Trophoblast cell (in vitro differentiated cells and primary cell): ENCODE data around the gene ANO2.
A peak's percentile ranks its signal among the peaks of the same experiment; 100 is the strongest.

ENCODE experiments used
- DNase-seq, 2 donors: peaks; one replicate each; pipeline ENCODE4 v3.0.0-alpha.2; 2016
- H2AFZ ChIP-seq: 2 replicates; pipeline ENCODE4 v1.6.1; 2013; ENCODE audit warnings: low read length, moderate library complexity, mild to moderate bottlenecking; ENCODE audit not compliant: insufficient read depth, poor library complexity
- H2AK5ac ChIP-seq: 2 replicates; pipeline ENCODE4 v1.6.1; 2013; ENCODE audit warnings: mild to moderate bottlenecking, low read length
- H2BK120ac ChIP-seq: 2 replicates; pipeline ENCODE4 v1.6.1; 2013; ENCODE audit warnings: low read length, mild to moderate bottlenecking, moderate library complexity; ENCODE audit not compliant: insufficient read depth, poor library complexity
- H2BK12ac ChIP-seq: 2 replicates; pipeline ENCODE4 v1.6.1; 2013; ENCODE audit warnings: mild to moderate bottlenecking, low read length, moderate library complexity
- H2BK5ac ChIP-seq: 2 replicates; pipeline ENCODE4 v1.6.1; 2013; ENCODE audit warnings: low read length, low read depth, moderate library complexity, mild to moderate bottlenecking; ENCODE audit not compliant: poor library complexity
- H3K14ac ChIP-seq: 2 replicates; pipeline ENCODE4 v1.6.1; 2013; ENCODE audit warnings: mild to moderate bottlenecking, low read length
- H3K18ac ChIP-seq: 2 replicates; pipeline ENCODE4 v1.6.1; 2013; ENCODE audit warnings: mild to moderate bottlenecking, low read length
- H3K23ac ChIP-seq: 2 replicates; pipeline ENCODE4 v1.6.1; 2013; ENCODE audit warnings: low read length
- H3K27ac ChIP-seq: 2 replicates; pipeline ENCODE4 v1.5.1; 2013; ENCODE audit warnings: low read depth, mild to moderate bottlenecking, inconsistent platforms, low read length, moderate library complexity
- H3K27me3 ChIP-seq: 2 replicates; pipeline ENCODE4 v1.6.1; 2013; ENCODE audit warnings: inconsistent platforms, mild to moderate bottlenecking, low read length, moderate library complexity; ENCODE audit not compliant: insufficient read depth
- H3K36me3 ChIP-seq, 2 experiments: 1 replicate in 1 of 2; 2 replicates in 1 of 2; pipeline ENCODE4 v1.6.1; 2013; ENCODE audit warnings: low read length in 2 of 2, mild to moderate bottlenecking in 2 of 2, moderate library complexity in 1 of 2; ENCODE audit not compliant: insufficient read depth in 2 of 2, control insufficient read depth in 1 of 2
- H3K4ac ChIP-seq: 2 replicates; pipeline ENCODE4 v1.6.1; 2013; ENCODE audit warnings: low read depth, mild to moderate bottlenecking, low read length, moderate library complexity
- H3K4me1 ChIP-seq, 2 experiments: 1 replicate in 1 of 2; 2 replicates in 1 of 2; pipeline ENCODE4 v1.6.1; 2013; ENCODE audit warnings: low read length in 2 of 2, mild to moderate bottlenecking in 2 of 2, moderate library complexity in 1 of 2; ENCODE audit not compliant: insufficient read depth in 2 of 2, control insufficient read depth in 1 of 2
- H3K4me2 ChIP-seq: 2 replicates; pipeline ENCODE4 v1.6.1; 2013; ENCODE audit warnings: inconsistent platforms, mild to moderate bottlenecking, low read length, moderate library complexity
- H3K4me3 ChIP-seq: 2 replicates; pipeline ENCODE4 v1.5.1; 2013; ENCODE audit warnings: mild to moderate bottlenecking, low read depth, low read length, inconsistent platforms
- H3K79me1 ChIP-seq: one replicate; pipeline ENCODE4 v1.6.1; 2013; ENCODE audit warnings: low read length
- H3K79me2 ChIP-seq: 2 replicates; pipeline ENCODE4 v1.6.1; 2013; ENCODE audit warnings: low read length, mild to moderate bottlenecking; ENCODE audit not compliant: control insufficient read depth, insufficient read depth, poor library complexity
- H3K9ac ChIP-seq: 2 replicates; pipeline ENCODE4 v1.6.1; 2013; ENCODE audit warnings: mild to moderate bottlenecking, low read length
- H3K9me3 ChIP-seq: 2 replicates; pipeline ENCODE4 v1.6.1; 2013; ENCODE audit warnings: low read depth, mild to moderate bottlenecking, control low read depth, inconsistent platforms, low read length; ENCODE audit not compliant: insufficient read depth
- H4K12ac ChIP-seq: 2 replicates; pipeline ENCODE4 v1.6.1; 2013; ENCODE audit warnings: low read depth, mild to moderate bottlenecking, low read length, moderate library complexity
- H4K8ac ChIP-seq: 2 replicates; pipeline ENCODE4 v1.6.1; 2013; ENCODE audit warnings: low read depth, mild to moderate bottlenecking, low read length, moderate library complexity
- H4K91ac ChIP-seq: one replicate; pipeline ENCODE4 v1.6.1; 2013; ENCODE audit warnings: low read depth, mild to moderate bottlenecking, low read length, moderate library complexity
- WGBS: extraction: QIAGEN DNeasy Blood & Tissue Kit; methylation state at CpG from one replicate; pipeline ENCODE4 v1.1.7; 2013; ENCODE audit warnings: missing lambda C conversion rate; ENCODE audit not compliant: insufficient read length, insufficient coverage; ENCODE audit errors: extremely low coverage; 5-methylcytosine and 5-hydroxymethylcytosine counted together

ANO2 gene

DNA sequence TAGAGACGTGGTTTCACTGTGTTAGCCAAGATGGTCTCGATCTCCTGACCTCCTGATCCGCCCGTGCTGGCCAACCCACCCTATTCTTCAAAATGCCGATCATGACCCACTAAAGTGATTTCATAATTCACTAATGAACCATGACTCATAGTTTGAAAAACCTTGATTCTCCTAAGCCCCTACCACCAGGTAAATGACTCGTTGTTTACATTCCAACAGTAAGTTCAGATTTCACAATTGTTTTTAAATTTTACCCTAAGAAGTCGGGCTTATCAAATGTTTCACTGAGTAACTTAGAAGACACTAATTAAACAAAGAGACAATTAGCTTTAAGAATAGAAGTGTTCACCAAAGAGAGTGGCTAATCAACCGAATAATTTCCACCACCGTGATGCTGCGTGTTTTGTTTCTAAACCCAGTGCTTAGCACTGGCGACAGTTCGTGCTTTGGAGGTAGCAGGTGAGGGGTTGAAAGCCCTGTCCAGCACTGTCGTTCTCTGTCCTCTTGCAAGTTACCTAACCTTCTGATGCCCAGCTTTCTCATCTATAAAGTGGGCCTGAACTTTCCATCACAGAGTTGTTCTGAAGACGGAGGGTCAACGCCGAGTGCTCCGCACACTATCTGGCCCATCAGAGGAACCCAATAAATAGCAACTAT, 376.6 kb downstream of the ANO2 start:
- Histone ChIP-seq H2BK5ac (no peak overlapping the region), H3K4me3 (no peak overlapping the region), H3K79me1 (no peaks in the 10 kb centered on the region), H3K36me3 (no peaks in the 10 kb centered on the region), H3K9me3 (peaks cover 3% of the 10 kb centered on the region), H3K9ac (no peak overlapping the region), H3K4me1 (no peaks in the 10 kb centered on the region), H3K79me2 (no peaks in the 10 kb centered on the region), H3K14ac (no peak overlapping the region), H3K27ac (no peak overlapping the region), H3K4me2 (no peak overlapping the region), H3K27me3 (no peaks in the 10 kb centered on the region), H3K4ac (no peak overlapping the region), H2BK120ac (no peak overlapping the region), H3K18ac (no peak overlapping the region), H4K8ac (no peak overlapping the region), H3K23ac (no peak overlapping the region), H2BK12ac (no peak overlapping the region), H4K12ac (no peak overlapping the region), H2AK5ac (no peak overlapping the region), H4K91ac (no peak overlapping the region), H2AFZ (no peak overlapping the region)
- no CpG with 5 or more reads among the region's 17 CpGs for WGBS
- peak in 1 of 2 donors; percentile 77 for DNase-seq

DNA sequence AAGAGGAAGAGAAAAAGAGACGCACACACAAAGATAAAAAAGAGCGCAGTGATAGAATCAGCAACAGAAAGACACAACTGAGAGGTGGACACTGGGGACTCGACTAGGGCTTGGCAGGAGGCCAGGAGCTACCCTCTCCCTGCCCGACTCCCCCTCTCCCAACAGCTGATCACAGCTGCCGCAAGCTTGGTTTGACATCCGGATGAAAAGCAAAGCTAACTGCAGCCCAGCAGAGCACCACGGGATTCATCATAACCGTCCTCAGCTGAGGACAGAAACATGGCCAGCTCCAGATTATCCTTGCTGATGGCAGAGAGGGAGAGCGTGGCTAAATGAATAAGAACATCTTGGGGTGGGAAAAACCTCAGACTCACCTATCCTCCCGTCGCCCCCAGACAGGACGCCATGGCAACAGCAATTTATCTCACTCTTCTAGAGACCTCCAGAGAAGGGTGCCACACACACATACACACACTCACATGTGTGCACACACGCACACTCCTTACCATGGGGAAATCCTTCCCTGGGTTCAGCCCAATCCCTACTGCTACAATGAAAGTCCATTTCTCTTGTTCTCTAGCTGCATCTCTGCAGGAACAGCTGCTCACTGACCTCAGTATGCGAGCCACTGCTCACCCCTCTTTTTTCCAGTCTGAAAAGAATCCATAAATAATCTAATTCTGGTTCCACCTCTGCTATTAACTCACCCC, 377.9 kb downstream of the ANO2 start:
- Histone ChIP-seq H3K23ac (no peak overlapping the region), H3K79me2 (no peaks in the 10 kb centered on the region), H3K36me3 (no peaks in the 10 kb centered on the region), H3K4me2 (no peak overlapping the region), H3K14ac (no peak overlapping the region), H2BK120ac (no peak overlapping the region), H3K18ac (no peak overlapping the region), H3K4me3 (no peak overlapping the region), H3K9ac (no peak overlapping the region), H2BK5ac (no peak overlapping the region), H2AK5ac (no peak overlapping the region), H4K8ac (no peak overlapping the region), H3K79me1 (no peaks in the 10 kb centered on the region), H2AFZ (no peak overlapping the region), H2BK12ac (no peak overlapping the region), H3K4ac (no peak overlapping the region), H4K12ac (no peak overlapping the region), H3K27ac (no peak overlapping the region), H4K91ac (no peak overlapping the region), H3K9me3 (peaks cover 4% of the 10 kb centered on the region), H3K27me3 (no peaks in the 10 kb centered on the region), H3K4me1 (no peaks in the 10 kb centered on the region)
- WGBS: no CpG with 5 or more reads among the region's 14 CpGs
- no peak for DNase-seq

DNA sequence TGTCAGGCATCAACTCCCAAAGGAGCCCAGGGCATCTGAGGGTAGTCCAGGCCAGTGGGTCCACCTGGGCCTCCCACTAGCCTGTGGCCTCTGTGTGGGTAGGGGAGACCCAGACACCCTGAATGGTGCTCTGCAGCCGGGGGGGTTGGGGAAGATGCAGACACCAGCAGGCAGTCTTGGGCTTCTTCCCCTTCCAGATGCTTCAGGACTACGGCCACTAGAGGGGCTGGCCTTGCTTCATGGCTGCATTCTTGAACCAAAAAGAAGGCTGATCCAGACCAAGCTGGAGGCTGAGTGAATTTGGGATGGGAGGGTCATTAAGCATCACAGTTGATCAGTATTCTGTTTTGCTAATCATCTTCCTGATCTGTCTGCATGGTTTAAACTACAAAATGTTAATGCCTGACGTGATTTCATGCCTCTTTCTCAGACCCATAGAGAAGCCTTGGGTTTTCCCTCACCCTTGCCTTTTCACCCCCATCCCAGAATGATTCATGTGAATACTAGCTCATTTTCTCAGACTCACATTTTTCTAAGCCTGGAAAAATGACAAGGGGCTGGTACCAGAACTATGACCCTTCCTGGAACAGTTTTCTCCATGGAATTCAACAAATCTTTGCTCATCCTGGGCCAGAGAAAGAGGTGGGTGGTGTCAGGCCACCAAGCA, 379.0 kb downstream of the ANO2 start:
- Histone ChIP-seq H3K14ac (no peak overlapping the region), H3K9me3 (peaks cover 4% of the 10 kb centered on the region), H2BK5ac (no peak overlapping the region), H2AK5ac (no peak overlapping the region), H3K4me2 (no peak overlapping the region), H3K4me3 (no peak overlapping the region), H3K27ac (no peak overlapping the region), H3K9ac (no peak overlapping the region), H4K12ac (no peak overlapping the region), H2BK12ac (no peak overlapping the region), H2AFZ (no peak overlapping the region), H2BK120ac (no peak overlapping the region), H4K91ac (no peak overlapping the region), H3K23ac (no peak overlapping the region), H3K18ac (no peak overlapping the region), H4K8ac (no peak overlapping the region), H3K27me3 (no peaks in the 10 kb centered on the region), H3K79me2 (no peaks in the 10 kb centered on the region), H3K4me1 (no peaks in the 10 kb centered on the region), H3K79me1 (no peaks in the 10 kb centered on the region), H3K4ac (no peak overlapping the region), H3K36me3 (no peaks in the 10 kb centered on the region)
- no CpG with 5 or more reads among the region's 3 CpGs for WGBS
- peak; percentile 80 to 94 for DNase-seq

DNA sequence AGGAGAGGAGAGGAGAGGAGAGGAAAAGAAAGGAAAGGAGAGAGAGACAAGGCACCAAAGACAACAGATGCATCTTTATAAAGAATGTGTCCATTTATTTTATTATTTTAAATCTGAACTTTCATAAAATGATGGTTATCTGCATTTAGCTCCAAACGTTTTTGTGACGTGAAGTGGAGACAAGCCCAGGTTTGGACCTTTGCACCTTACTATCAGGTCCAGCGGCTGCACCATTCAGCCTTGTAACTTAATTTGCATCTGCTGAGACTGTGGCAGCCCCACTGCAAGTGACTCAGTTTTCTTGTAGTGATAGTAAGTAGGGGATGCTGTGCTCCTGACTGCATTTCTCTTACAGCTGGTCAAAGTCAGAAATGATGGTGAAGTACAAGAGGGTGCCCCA, 382.5 kb downstream of the ANO2 start:
- Histone ChIP-seq H3K9me3 (peaks cover 4% of the 10 kb centered on the region), H3K9ac (no peak overlapping the region), H3K14ac (no peak overlapping the region), H3K27me3 (no peaks in the 10 kb centered on the region), H3K79me1 (no peaks in the 10 kb centered on the region), H3K23ac (no peak overlapping the region), H4K91ac (no peak overlapping the region), H3K4me3 (no peak overlapping the region), H3K4me2 (no peak overlapping the region), H3K4me1 (no peaks in the 10 kb centered on the region), H4K12ac (no peak overlapping the region), H3K18ac (no peak overlapping the region), H2AFZ (no peak overlapping the region), H3K36me3 (no peaks in the 10 kb centered on the region), H3K27ac (no peak overlapping the region), H3K79me2 (no peaks in the 10 kb centered on the region), H2AK5ac (no peak overlapping the region), H3K4ac (no peak overlapping the region), H2BK5ac (no peak overlapping the region), H4K8ac (no peak overlapping the region), H2BK120ac (no peak overlapping the region), H2BK12ac (no peak overlapping the region)
- WGBS: no CpG with 5 or more reads among the region's 3 CpGs
- no peak for DNase-seq
